Measurements from ENCODE around the gene ATP9B. TPM values are rescaled to one million over a fixed set of nuclear protein-coding genes. Genes with fewer than 3 reads are reported as not detected.

The ATP9B gene
- total RNA-seq, 1 donor from 2014 or later = 10.8 TPM

GRCh38 chr18:79394534-79395307 lies 325.5 kb downstream of the ATP9B start:
- H3K27me3 ChIP-seq (ENCODE audit: control insufficient read depth, insufficient read depth, low read length) = no peaks in the 10 kb centered on the region
- H3K4me3 ChIP-seq (ENCODE audit: low read depth, low read length) = peak overlapping the region; percentile 57
- FAIRE-seq (no peak), DNase-seq (ENCODE audit: low read depth) (peak; percentile 12)
- no peaks in the 10 kb centered on the region for H3K36me3 ChIP-seq (ENCODE audit: control insufficient read depth, insufficient read depth, low read length)
- TF ChIP-seq CTCF (IDR thresholded peaks at IDR 0.05; ENCODE audit: insufficient read depth, low read length, severe bottlenecking) = no peak

- no peaks in the 10 kb centered on the region for H3K36me3 ChIP-seq (ENCODE audit: control insufficient read depth, insufficient read depth, low read length)
- no peak overlapping the region for H3K4me3 ChIP-seq (ENCODE audit: low read depth, low read length)
- no peaks in the 10 kb centered on the region for H3K27me3 ChIP-seq (ENCODE audit: control insufficient read depth, insufficient read depth, low read length)
- DNase-seq (ENCODE audit: low read depth) (no peak), FAIRE-seq (no peak)
- TF ChIP-seq CTCF (IDR thresholded peaks at IDR 0.05; ENCODE audit: insufficient read depth, low read length, severe bottlenecking) = no peak
Observed at GRCh38 chr18:79395308-79395640, 326.1 kb downstream of the ATP9B start.

- no peaks in the 10 kb centered on the region for H3K27me3 ChIP-seq (ENCODE audit: control insufficient read depth, insufficient read depth, low read length)
- H3K4me3 ChIP-seq (ENCODE audit: low read depth, low read length) = peak within 1 kb of the TSS; percentile 57
- FAIRE-seq = no peak
- TF ChIP-seq CTCF (IDR thresholded peaks at IDR 0.05; ENCODE audit: insufficient read depth, low read length, severe bottlenecking) = no peak
- H3K36me3 ChIP-seq (ENCODE audit: control insufficient read depth, insufficient read depth, low read length) = no peaks in the 10 kb centered on the region
- DNase-seq (ENCODE audit: low read depth) = peak; percentile 35
Observed at GRCh38 chr18:79395761-79396404, 326.7 kb downstream of the ATP9B start, which contains the start of gene NFATC1. Gene NFATC1 (plus strand): TSS chr18:79395930. CDS start chr18:79396225, 295 bp downstream.

GRCh38 chr18:79396431-79397246 lies 327.4 kb downstream of the ATP9B start:
- FAIRE-seq = no peak
- DNase-seq (ENCODE audit: low read depth) = no peak

More at GRCh38 chr18:79396431-79397246, 327.4 kb downstream of the ATP9B start:
- Histone ChIP-seq H3K4me3 (ENCODE audit: low read depth, low read length) (peak overlapping the region; percentile 36), H3K27me3 (ENCODE audit: control insufficient read depth, insufficient read depth, low read length) (no peaks in the 10 kb centered on the region), H3K36me3 (ENCODE audit: control insufficient read depth, insufficient read depth, low read length) (no peaks in the 10 kb centered on the region)
- TF ChIP-seq CTCF (IDR thresholded peaks at IDR 0.05; ENCODE audit: insufficient read depth, low read length, severe bottlenecking) = peak; percentile 30
